ENCODE data around the gene PDE8B. TPM values are rescaled to one million over a fixed set of nuclear protein-coding genes. Genes with fewer than 3 reads are reported as not detected.
A peak's percentile ranks its signal among the peaks of the same experiment; 100 is the strongest.

The PDE8B gene
- total RNA-seq, 1 experiment from 2014 or later, result 0.86 TPM

GRCh38 chr5:77418601-77419581, 208.4 kb downstream of the PDE8B start:
- Mint-ChIP-seq H3K27ac (ENCODE audit: unreplicated experiment) (peak overlapping the region; percentile 71), H3K9me3 (ENCODE audit: unreplicated experiment) (no peaks in the 10 kb centered on the region), H3K4me3 (ENCODE audit: unreplicated experiment) (no peak overlapping the region), H3K36me3 (ENCODE audit: insufficient read depth, unreplicated experiment) (peaks cover 13% of the 10 kb centered on the region), H3K27me3 (ENCODE audit: insufficient read depth, unreplicated experiment) (no peaks in the 10 kb centered on the region), H3K4me1 (ENCODE audit: low read depth, unreplicated experiment) (peaks cover 38% of the 10 kb centered on the region)
- H3K27me3 ChIP-seq (replicated peaks; ENCODE audit: control insufficient read depth, insufficient read depth, low read length), result no peaks in the 10 kb centered on the region
- TF ChIP-seq CTCF (IDR thresholded peaks at IDR 0.05; ENCODE audit: insufficient read depth in 1 of 2, low read depth in 1 of 2, low read length in 1 of 2, severe bottlenecking in 1 of 2, unreplicated experiment in 1 of 2), result no peak
- DNase-seq, result no peak
- no peaks in the 10 kb centered on the region for H3K36me3 ChIP-seq (ENCODE audit: control insufficient read depth, insufficient read depth, low read length)
- ChIA-PET POLR2A (no interaction called here), CTCF (interaction anchor here (1.2 kb wide), 1 partner anchor 25 kb away, joined by 3 read pairs; no protein-coding TSS in a partner anchor)
- intact Hi-C loops (cut with micrococcal nuclease; ENCODE audit: unreplicated experiment), result no loop called here
- BruUV-seq (replicated peaks), result no TSS peak
- H3K4me3 ChIP-seq (ENCODE audit: low read depth, low read length), result no peak overlapping the region
- H3K4me1 ChIP-seq, result peaks cover 25% of the 10 kb centered on the region
- no peaks in the 10 kb centered on the region for H3K9me3 ChIP-seq

- POLR2A ChIA-PET, result no interaction called here
- no peak overlapping the region for H3K4me3 Mint-ChIP-seq (ENCODE audit: unreplicated experiment)
These were observed 209.4 kb downstream of the PDE8B start for GRCh38 chr5:77419644-77420582.

More at GRCh38 chr5:77419644-77420582, 209.4 kb downstream of the PDE8B start:
- TSS peak; percentile 8 for BruUV-seq (replicated peaks)
- no peak for DNase-seq
- no peaks in the 10 kb centered on the region for H3K9me3 ChIP-seq
- intact Hi-C loops (cut with micrococcal nuclease; ENCODE audit: unreplicated experiment), result no loop called here
- no peak overlapping the region for H3K4me3 ChIP-seq (ENCODE audit: low read depth, low read length)
- Mint-ChIP-seq H3K4me1 (ENCODE audit: low read depth, unreplicated experiment) (peaks cover 41% of the 10 kb centered on the region), H3K27ac (ENCODE audit: unreplicated experiment) (peak overlapping the region; percentile 71), H3K27me3 (ENCODE audit: insufficient read depth, unreplicated experiment) (no peaks in the 10 kb centered on the region), H3K9me3 (ENCODE audit: unreplicated experiment) (no peaks in the 10 kb centered on the region), H3K36me3 (ENCODE audit: insufficient read depth, unreplicated experiment) (peaks cover 19% of the 10 kb centered on the region)
- no peaks in the 10 kb centered on the region for H3K27me3 ChIP-seq (replicated peaks; ENCODE audit: control insufficient read depth, insufficient read depth, low read length)
- H3K4me1 ChIP-seq, result peaks cover 35% of the 10 kb centered on the region
- CTCF ChIA-PET, result interaction anchor here (1.2 kb wide), 1 partner anchor 26 kb away, joined by 3 read pairs; no protein-coding TSS in a partner anchor
- no peaks in the 10 kb centered on the region for H3K36me3 ChIP-seq (ENCODE audit: control insufficient read depth, insufficient read depth, low read length)
- no peak for TF ChIP-seq CTCF (IDR thresholded peaks at IDR 0.05; ENCODE audit: insufficient read depth in 1 of 2, low read depth in 1 of 2, low read length in 1 of 2, severe bottlenecking in 1 of 2, unreplicated experiment in 1 of 2)

Measured in Caco-2 (cell line).